NCI-H1092 treated with DMSO at 0.1 percent for 48 hours (cell line): Measurements from ENCODE around the gene CTXN1.

Experiments used
- DNase-seq: peaks from one replicate; lab custom pipeline; 2025; lab: John Stamatoyannopoulos, UW

CTXN1 gene

GRCh38 chr19:7914099-7914498, 11.8 kb downstream of the CTXN1 start:
- no peak for DNase-seq

GRCh38 chr19:7913652-7914051, 12.3 kb downstream of the CTXN1 start:
- DNase-seq: no peak

GRCh38 chr19:7912697-7913564, 13.0 kb downstream of the CTXN1 start:
- no peak for DNase-seq

- DNase-seq: no peak
These were observed 13.7 kb downstream of the CTXN1 start for GRCh38 chr19:7912144-7912696.

- DNase-seq: no peak
These were observed 14.3 kb downstream of the CTXN1 start for GRCh38 chr19:7911508-7912143.

- no peak for DNase-seq
These were observed 15.4 kb downstream of the CTXN1 start for GRCh38 chr19:7910321-7911161.

- DNase-seq: no peak
These were observed 16.4 kb downstream of the CTXN1 start for GRCh38 chr19:7909471-7910067.

- no peak for DNase-seq
These were observed 17.0 kb downstream of the CTXN1 start for GRCh38 chr19:7908742-7909461.

GRCh38 chr19:7908078-7908699, 17.7 kb downstream of the CTXN1 start:
- no peak for DNase-seq

- DNase-seq: no peak
These were observed 18.4 kb downstream of the CTXN1 start for GRCh38 chr19:7907544-7907943.

- no peak for DNase-seq
These were observed 18.8 kb downstream of the CTXN1 start for GRCh38 chr19:7907122-7907521.

- no peak for DNase-seq
These were observed 20.1 kb downstream of the CTXN1 start for GRCh38 chr19:7905859-7906258.

GRCh38 chr19:7905268-7905667, 20.7 kb downstream of the CTXN1 start:
- DNase-seq: no peak

GRCh38 chr19:7904074-7905020, 21.6 kb downstream of the CTXN1 start:
- no peak for DNase-seq

GRCh38 chr19:7903244-7904073, 22.5 kb downstream of the CTXN1 start, which contains the start of gene MAP2K7:
Gene MAP2K7, plus strand, starts transcription at chr19:7903877. Its CDS starts 68 bp downstream, at chr19:7903945.
- DNase-seq: peak; percentile 99

- no peak for DNase-seq
These were observed 23.1 kb downstream of the CTXN1 start for GRCh38 chr19:7902796-7903243.

- no peak for DNase-seq
These were observed 24.6 kb downstream of the CTXN1 start for GRCh38 chr19:7901337-7901736.

GRCh38 chr19:7900931-7901330, 25.0 kb downstream of the CTXN1 start:
- DNase-seq: no peak
